ENCODE data around the gene HS6ST1.
A peak's percentile ranks its signal among the peaks of the same experiment; 100 is the strongest.

The HS6ST1 gene

DNA sequence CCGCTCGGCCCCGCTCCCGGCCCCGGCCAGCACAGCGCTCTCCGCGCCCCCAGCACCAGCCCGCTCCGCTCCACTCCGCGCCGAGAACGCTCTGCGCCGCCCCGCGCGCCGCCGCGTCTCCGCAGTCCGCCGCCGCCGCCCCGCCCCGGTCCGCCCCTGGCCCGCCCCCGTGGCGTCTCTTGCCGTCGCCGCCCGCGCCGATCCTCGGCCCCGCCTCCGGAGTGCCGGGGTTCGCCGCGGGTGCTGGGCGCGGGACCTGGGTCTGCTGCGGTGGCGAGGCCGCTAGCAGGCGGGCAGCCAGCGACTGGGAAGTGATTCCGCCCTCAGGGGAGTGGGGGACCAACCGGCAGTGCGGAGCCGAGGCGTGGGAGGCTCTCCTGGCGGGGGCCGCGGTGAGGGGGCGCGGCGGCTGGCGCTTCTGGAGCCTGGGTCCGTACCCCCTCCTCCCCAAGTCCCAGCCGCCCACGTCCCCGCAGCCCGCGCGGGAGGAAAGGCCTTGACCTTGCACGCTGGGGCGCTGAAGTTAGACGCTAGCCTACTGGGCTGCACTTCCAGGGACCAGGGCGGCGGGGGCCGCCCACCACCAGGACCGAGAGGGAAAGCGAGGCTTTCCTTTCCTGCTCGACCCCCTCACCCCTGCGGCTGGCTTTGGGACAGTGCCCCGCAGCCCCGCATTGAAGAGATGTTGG, at the start of gene HS6ST1 (continued):
- TF ChIP-seq ZNF645 (tag by site-specific recombination; IDR thresholded peaks at IDR 0.05) (no peak), ZIC2 (tag by site-specific recombination; IDR thresholded peaks at IDR 0.05) (peak; percentile 78), PBX3 (CRISPR knock-in tag; IDR thresholded peaks at IDR 0.05) (peak; percentile 58; the same call in 1 of the 2 replicates), ZNF600 (tag by site-specific recombination; IDR thresholded peaks at IDR 0.05) (0 out of 2 replicates have a peak, but pooled peaks have one; percentile 31), ZNF335 (tag by site-specific recombination; conservative IDR thresholded peaks at IDR 0.05) (0 out of 2 replicates have a peak, but pooled peaks have one; percentile 19), OVOL3 (tag by site-specific recombination; IDR thresholded peaks at IDR 0.05) (no peak), ZNF138 (tag by site-specific recombination; IDR thresholded peaks at IDR 0.05; ENCODE audit: borderline replicate concordance) (no peak), ZNF274 (IDR thresholded peaks at IDR 0.05; ENCODE audit: low read length) (no peak), ZNF274 (tag by site-specific recombination; IDR thresholded peaks at IDR 0.05; ENCODE audit: borderline replicate concordance) (no peak), KLF10 (tag by site-specific recombination; IDR thresholded peaks at IDR 0.05) (0 out of 2 replicates have a peak, but pooled peaks have one; percentile 28), ZNF488 (tag by site-specific recombination; IDR thresholded peaks at IDR 0.05) (no peak), ZNF518A (tag by site-specific recombination; conservative IDR thresholded peaks at IDR 0.05; ENCODE audit: low read depth) (no peak), GLI2 (tag by site-specific recombination; IDR thresholded peaks at IDR 0.05; ENCODE audit: borderline replicate concordance, low read depth) (no peak), ZBTB26 (tag by site-specific recombination; optimal IDR thresholded peaks at IDR 0.05) (peak; percentile 67)
- TF ChIP-seq, protein P1, sequence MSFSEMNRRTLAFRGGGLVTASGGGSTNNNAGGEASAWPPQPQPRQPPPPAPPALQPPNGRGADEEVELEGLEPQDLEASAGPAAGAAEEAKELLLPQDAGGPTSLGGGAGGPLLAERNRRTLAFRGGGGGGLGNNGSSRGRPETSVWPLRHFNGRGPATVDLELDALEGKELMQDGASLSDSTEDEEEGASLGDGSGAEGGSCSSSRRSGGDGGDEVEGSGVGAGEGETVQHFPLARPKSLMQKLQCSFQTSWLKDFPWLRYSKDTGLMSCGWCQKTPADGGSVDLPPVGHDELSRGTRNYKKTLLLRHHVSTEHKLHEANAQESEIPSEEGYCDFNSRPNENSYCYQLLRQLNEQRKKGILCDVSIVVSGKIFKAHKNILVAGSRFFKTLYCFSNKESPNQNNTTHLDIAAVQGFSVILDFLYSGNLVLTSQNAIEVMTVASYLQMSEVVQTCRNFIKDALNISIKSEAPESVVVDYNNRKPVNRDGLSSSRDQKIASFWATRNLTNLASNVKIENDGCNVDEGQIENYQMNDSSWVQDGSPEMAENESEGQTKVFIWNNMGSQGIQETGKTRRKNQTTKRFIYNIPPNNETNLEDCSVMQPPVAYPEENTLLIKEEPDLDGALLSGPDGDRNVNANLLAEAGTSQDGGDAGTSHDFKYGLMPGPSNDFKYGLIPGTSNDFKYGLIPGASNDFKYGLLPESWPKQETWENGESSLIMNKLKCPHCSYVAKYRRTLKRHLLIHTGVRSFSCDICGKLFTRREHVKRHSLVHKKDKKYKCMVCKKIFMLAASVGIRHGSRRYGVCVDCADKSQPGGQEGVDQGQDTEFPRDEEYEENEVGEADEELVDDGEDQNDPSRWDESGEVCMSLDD (tag by site-specific recombination; IDR thresholded peaks at IDR 0.05), result peak; percentile 41; the same call in 1 of the 2 replicates
- TF ChIP-seq, protein P2, sequence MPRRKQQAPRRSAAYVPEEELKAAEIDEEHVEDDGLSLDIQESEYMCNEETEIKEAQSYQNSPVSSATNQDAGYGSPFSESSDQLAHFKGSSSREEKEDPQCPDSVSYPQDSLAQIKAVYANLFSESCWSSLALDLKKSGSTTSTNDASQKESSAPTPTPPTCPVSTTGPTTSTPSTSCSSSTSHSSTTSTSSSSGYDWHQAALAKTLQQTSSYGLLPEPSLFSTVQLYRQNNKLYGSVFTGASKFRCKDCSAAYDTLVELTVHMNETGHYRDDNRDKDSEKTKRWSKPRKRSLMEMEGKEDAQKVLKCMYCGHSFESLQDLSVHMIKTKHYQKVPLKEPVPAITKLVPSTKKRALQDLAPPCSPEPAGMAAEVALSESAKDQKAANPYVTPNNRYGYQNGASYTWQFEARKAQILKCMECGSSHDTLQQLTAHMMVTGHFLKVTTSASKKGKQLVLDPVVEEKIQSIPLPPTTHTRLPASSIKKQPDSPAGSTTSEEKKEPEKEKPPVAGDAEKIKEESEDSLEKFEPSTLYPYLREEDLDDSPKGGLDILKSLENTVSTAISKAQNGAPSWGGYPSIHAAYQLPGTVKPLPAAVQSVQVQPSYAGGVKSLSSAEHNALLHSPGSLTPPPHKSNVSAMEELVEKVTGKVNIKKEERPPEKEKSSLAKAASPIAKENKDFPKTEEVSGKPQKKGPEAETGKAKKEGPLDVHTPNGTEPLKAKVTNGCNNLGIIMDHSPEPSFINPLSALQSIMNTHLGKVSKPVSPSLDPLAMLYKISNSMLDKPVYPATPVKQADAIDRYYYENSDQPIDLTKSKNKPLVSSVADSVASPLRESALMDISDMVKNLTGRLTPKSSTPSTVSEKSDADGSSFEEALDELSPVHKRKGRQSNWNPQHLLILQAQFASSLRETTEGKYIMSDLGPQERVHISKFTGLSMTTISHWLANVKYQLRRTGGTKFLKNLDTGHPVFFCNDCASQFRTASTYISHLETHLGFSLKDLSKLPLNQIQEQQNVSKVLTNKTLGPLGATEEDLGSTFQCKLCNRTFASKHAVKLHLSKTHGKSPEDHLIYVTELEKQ (tag by site-specific recombination; IDR thresholded peaks at IDR 0.05; ENCODE audit: borderline replicate concordance), result no peak
- TF ChIP-seq, protein P3, sequence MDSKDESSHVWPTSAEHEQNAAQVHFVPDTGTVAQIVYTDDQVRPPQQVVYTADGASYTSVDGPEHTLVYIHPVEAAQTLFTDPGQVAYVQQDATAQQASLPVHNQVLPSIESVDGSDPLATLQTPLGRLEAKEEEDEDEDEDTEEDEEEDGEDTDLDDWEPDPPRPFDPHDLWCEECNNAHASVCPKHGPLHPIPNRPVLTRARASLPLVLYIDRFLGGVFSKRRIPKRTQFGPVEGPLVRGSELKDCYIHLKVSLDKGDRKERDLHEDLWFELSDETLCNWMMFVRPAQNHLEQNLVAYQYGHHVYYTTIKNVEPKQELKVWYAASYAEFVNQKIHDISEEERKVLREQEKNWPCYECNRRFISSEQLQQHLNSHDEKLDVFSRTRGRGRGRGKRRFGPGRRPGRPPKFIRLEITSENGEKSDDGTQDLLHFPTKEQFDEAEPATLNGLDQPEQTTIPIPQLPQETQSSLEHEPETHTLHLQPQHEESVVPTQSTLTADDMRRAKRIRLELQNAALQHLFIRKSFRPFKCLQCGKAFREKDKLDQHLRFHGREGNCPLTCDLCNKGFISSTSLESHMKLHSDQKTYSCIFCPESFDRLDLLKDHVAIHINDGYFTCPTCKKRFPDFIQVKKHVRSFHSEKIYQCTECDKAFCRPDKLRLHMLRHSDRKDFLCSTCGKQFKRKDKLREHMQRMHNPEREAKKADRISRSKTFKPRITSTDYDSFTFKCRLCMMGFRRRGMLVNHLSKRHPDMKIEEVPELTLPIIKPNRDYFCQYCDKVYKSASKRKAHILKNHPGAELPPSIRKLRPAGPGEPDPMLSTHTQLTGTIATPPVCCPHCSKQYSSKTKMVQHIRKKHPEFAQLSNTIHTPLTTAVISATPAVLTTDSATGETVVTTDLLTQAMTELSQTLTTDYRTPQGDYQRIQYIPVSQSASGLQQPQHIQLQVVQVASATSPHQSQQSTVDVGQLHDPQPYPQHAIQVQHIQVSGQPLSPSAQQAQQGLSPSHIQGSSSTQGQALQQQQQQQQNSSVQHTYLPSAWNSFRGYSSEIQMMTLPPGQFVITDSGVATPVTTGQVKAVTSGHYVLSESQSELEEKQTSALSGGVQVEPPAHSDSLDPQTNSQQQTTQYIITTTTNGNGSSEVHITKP (tag by site-specific recombination; IDR thresholded peaks at IDR 0.05), result no peak
